PC-3 (cell line): ENCODE data around the gene CAMKK2. TPM values are rescaled to one million over a fixed set of nuclear protein-coding genes. Genes with fewer than 3 reads are reported as not detected.

Experiments used
- ATAC-seq: fragments of 200-7000 bp; cut with Tn5 transposase; 2 replicates; pipeline ENCODE4 v1.9.1; 2020; ENCODE audit warnings: mild to moderate bottlenecking, moderate library complexity
- BruUV-seq: library from RNA; stranded (reverse); fragments of 400-500 nt; replicated peaks from 2 replicates; lab custom pipeline; 2021; lab: Mats Ljungman, UMichigan
- CTCF ChIA-PET: fragments of 300-600 bp; sonication (Branson Sonifier 250); formaldehyde crosslinking; loops from one replicate; lab custom pipeline; 2022; ENCODE audit warnings: antibody characterized with exemption; lab: Charles Lee
- POLR2A ChIA-PET: fragments of 300-600 bp; sonication (Branson Sonifier 250); formaldehyde crosslinking; loops from one replicate; lab custom pipeline; 2022; ENCODE audit warnings: antibody characterized with exemption; ENCODE audit not compliant: unreplicated experiment; lab: Charles Lee
- DNase-seq: peaks from one replicate; pipeline ENCODE4 v3.0.0-alpha.2; 2015
- H2AFZ ChIP-seq: fragments of 300-600 bp; sonication (generic); 2 replicates; pipeline ENCODE4 v1.6.0; 2016; ENCODE audit warnings: antibody characterized with exemption, low read length
- H3F3A ChIP-seq: fragments of 300-600 bp; sonication (generic); one replicate; pipeline ENCODE4 v1.6.0; 2017; ENCODE audit warnings: antibody characterized with exemption, low read length, control low read depth, mild to moderate bottlenecking; ENCODE audit not compliant: unreplicated experiment
- H3K27ac ChIP-seq: fragments of 300-600 bp; sonication (generic); 2 replicates; pipeline ENCODE4 v1.5.1; 2016; ENCODE audit warnings: mild to moderate bottlenecking, low read length
- H3K27me3 ChIP-seq: fragments of 300-600 bp; sonication (generic); 2 replicates; pipeline ENCODE4 v1.6.1; 2016; ENCODE audit warnings: low read length, mixed read lengths
- H3K36me3 ChIP-seq: fragments of 300-600 bp; sonication (generic); 2 replicates; pipeline ENCODE4 v1.6.1; 2016; ENCODE audit warnings: low read depth, mixed run types, low read length, mixed read lengths
- H3K4me1 ChIP-seq: fragments of 300-600 bp; sonication (generic); 2 replicates; pipeline ENCODE4 v1.5.1; 2016; ENCODE audit warnings: low read length; ENCODE audit not compliant: insufficient read depth
- H3K4me2 ChIP-seq: fragments of 300-600 bp; sonication (generic); 2 replicates; pipeline ENCODE4 v1.6.0; 2016; ENCODE audit warnings: low read length
- H3K4me3 ChIP-seq: fragments of 300-600 bp; sonication (generic); 2 replicates; pipeline ENCODE4 v1.5.1; 2016; ENCODE audit warnings: mild to moderate bottlenecking, low read length, mixed read lengths
- H3K79me2 ChIP-seq: fragments of 300-600 bp; sonication (generic); 2 replicates; pipeline ENCODE4 v1.6.1; 2017; ENCODE audit warnings: low read length, mixed read lengths
- H3K9ac ChIP-seq: fragments of 300-600 bp; sonication (generic); 2 replicates; pipeline ENCODE4 v1.6.0; 2016; ENCODE audit warnings: mild to moderate bottlenecking, low read length
- H3K9me2 ChIP-seq: fragments of 300-600 bp; sonication (generic); replicated peaks from 2 replicates; pipeline ENCODE4 v1.6.1; 2016; ENCODE audit warnings: mixed run types, low read length, mixed read lengths
- H3K9me3 ChIP-seq: fragments of 300-600 bp; sonication (generic); 2 replicates; pipeline ENCODE4 v1.6.1; 2016; ENCODE audit warnings: low read length, mixed read lengths
- H4K20me1 ChIP-seq: fragments of 300-600 bp; sonication (generic); 2 replicates; pipeline ENCODE4 v1.6.1; 2016; ENCODE audit warnings: low read length, mixed read lengths
- EZH2 ChIP-seq: fragments of 300-600 bp; sonication (generic); IDR thresholded peaks from one replicate; pipeline ENCODE4 v1.6.1; 2017; ENCODE audit warnings: antibody characterized with exemption, mild to moderate bottlenecking, low read length; ENCODE audit not compliant: unreplicated experiment
- EZH2phosphoT487 ChIP-seq: fragments of 300-600 bp; sonication (generic); IDR thresholded peaks from 2 replicates; pipeline ENCODE4 v1.6.1; 2018; ENCODE audit warnings: mild to moderate bottlenecking, antibody characterized with exemption, low read length, borderline replicate concordance
- intact Hi-C: fragments of 100-400 bp; cut with micrococcal nuclease; formaldehyde crosslinking; loops from 2 replicates; pipeline ENCODE4 v1.9.0; 2023
- total RNA-seq: library from RNA; depleted of rRNA; stranded (reverse); fragments of >200 nt; gene quantifications from 2 replicates; pipeline ENCODE4 v1.2.3, GENCODE V29; 2014
- TF ChIP-seq, protein P1 (sequence below): fragments of 300-600 bp; sonication (generic); conservative IDR thresholded peaks from 2 replicates; pipeline ENCODE4 v1.5.1; 2017; ENCODE audit warnings: antibody characterized with exemption, low read depth, mild to moderate bottlenecking, low read length

CAMKK2 gene
- total RNA-seq, 1 experiment from 2014 or later = 26.5 TPM

DNA sequence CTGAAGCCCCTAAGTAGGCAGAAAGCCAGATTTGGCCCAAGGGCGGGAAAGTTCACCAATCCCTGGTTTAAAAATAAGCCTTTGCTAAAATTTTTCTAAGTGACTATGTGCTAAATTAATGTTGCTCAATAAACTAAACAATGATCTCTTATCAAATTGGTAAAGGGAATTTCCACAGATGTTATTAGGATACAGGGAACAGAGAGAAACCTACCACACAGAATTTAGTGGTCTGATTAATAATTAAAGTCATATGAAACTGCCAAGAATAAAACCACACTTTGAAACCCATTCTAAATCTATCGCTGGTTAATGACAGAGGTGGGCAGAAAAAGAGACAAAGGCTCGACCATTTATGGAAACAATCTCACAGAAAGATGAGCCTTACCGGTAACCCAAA lies 33.7 kb upstream of the CAMKK2 start:
- no peaks in the 10 kb centered on the region for H3K9me2 ChIP-seq
- ATAC-seq = no peak
- H3K9me3 ChIP-seq = no peaks in the 10 kb centered on the region
- H3K4me2 ChIP-seq = no peak overlapping the region
- no TSS peak for BruUV-seq
- no peaks in the 10 kb centered on the region for H3K27me3 ChIP-seq
- no peak overlapping the region for H3K27ac ChIP-seq
- H2AFZ ChIP-seq = no peak overlapping the region
- intact Hi-C loops = no loop called here
- POLR2A ChIA-PET = no interaction called here
- H3F3A ChIP-seq = no peaks in the 10 kb centered on the region
- TF ChIP-seq, protein P1, sequence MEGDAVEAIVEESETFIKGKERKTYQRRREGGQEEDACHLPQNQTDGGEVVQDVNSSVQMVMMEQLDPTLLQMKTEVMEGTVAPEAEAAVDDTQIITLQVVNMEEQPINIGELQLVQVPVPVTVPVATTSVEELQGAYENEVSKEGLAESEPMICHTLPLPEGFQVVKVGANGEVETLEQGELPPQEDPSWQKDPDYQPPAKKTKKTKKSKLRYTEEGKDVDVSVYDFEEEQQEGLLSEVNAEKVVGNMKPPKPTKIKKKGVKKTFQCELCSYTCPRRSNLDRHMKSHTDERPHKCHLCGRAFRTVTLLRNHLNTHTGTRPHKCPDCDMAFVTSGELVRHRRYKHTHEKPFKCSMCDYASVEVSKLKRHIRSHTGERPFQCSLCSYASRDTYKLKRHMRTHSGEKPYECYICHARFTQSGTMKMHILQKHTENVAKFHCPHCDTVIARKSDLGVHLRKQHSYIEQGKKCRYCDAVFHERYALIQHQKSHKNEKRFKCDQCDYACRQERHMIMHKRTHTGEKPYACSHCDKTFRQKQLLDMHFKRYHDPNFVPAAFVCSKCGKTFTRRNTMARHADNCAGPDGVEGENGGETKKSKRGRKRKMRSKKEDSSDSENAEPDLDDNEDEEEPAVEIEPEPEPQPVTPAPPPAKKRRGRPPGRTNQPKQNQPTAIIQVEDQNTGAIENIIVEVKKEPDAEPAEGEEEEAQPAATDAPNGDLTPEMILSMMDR = no peak
- TF ChIP-seq EZH2phosphoT487 (no peak), EZH2 (no peak)
- H3K4me3 ChIP-seq = no peak overlapping the region
- H3K9ac ChIP-seq = no peak overlapping the region
- H3K4me1 ChIP-seq = no peaks in the 10 kb centered on the region
- H4K20me1 ChIP-seq = no peaks in the 10 kb centered on the region
- DNase-seq = no peak
- H3K36me3 ChIP-seq = peaks cover 81% of the 10 kb centered on the region
- CTCF ChIA-PET = no interaction called here
- H3K79me2 ChIP-seq = no peaks in the 10 kb centered on the region

DNA sequence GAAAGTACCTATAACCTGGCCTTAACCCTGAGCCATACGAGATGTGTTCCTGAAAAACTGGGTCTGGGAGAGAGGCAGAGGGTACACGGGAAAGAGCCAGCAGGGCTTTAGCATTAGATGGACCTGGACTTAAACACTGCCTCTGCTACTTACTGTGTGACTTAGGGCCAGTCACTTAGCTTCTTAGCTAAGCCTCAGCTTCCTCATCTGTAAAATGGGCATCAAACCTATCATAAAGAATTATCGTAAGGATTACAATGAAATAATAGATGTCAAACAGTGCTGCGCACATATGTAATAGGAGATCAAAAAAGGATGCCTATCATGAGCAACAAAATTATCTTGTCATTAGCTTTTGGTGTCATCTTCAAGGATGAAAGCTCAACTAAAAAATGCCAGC lies 32.1 kb upstream of the CAMKK2 start:
- Histone ChIP-seq H2AFZ (no peak overlapping the region), H3K27ac (no peak overlapping the region), H3K27me3 (no peaks in the 10 kb centered on the region), H3K9me3 (no peaks in the 10 kb centered on the region), H3K36me3 (peaks cover 76% of the 10 kb centered on the region), H3K9me2 (no peaks in the 10 kb centered on the region), H3K4me1 (no peaks in the 10 kb centered on the region), H3K4me2 (no peak overlapping the region), H3K9ac (no peak overlapping the region), H4K20me1 (no peaks in the 10 kb centered on the region), H3K79me2 (no peaks in the 10 kb centered on the region), H3K4me3 (no peak overlapping the region), H3F3A (no peaks in the 10 kb centered on the region)
- DNase-seq (no peak), ATAC-seq (no peak)
- TF ChIP-seq, protein P1 = no peak
- POLR2A ChIA-PET = no interaction called here
- no TSS peak for BruUV-seq
- intact Hi-C loops = no loop called here
- CTCF ChIA-PET = no interaction called here

- no TSS peak for BruUV-seq
- Histone ChIP-seq H3K4me1 (no peaks in the 10 kb centered on the region), H3K9ac (no peak overlapping the region), H3K9me3 (no peaks in the 10 kb centered on the region), H2AFZ (no peak overlapping the region), H3K4me3 (no peak overlapping the region), H3K4me2 (no peak overlapping the region), H3K27me3 (no peaks in the 10 kb centered on the region), H3K36me3 (peaks cover 77% of the 10 kb centered on the region), H3K27ac (no peak overlapping the region), H4K20me1 (no peaks in the 10 kb centered on the region), H3K9me2 (no peaks in the 10 kb centered on the region), H3F3A (no peaks in the 10 kb centered on the region), H3K79me2 (no peaks in the 10 kb centered on the region)
- DNase-seq (no peak), ATAC-seq (no peak)
- ChIA-PET POLR2A (no interaction called here), CTCF (no interaction called here)
- intact Hi-C loops = no loop called here
- TF ChIP-seq EZH2phosphoT487 = no peak
- no peak for TF ChIP-seq EZH2
- TF ChIP-seq, protein P1 = no peak
These were observed 30.6 kb upstream of the CAMKK2 start for GRCh38 chr12:121326996-121327674.
